DND-41 (cell line): Measurements from ENCODE around the gene GRB2.

Experiments
- CTCF ChIP-seq: IDR thresholded peaks from 2 replicates; pipeline ENCODE4 v1.5.1; 2012; ENCODE audit warnings: borderline replicate concordance, low read length, moderate library complexity, mild to moderate bottlenecking; ENCODE audit not compliant: poor library complexity, severe bottlenecking; ENCODE audit errors: extremely low read depth
- EZH2 ChIP-seq: IDR thresholded peaks from 3 replicates; pipeline ENCODE4 v1.6.1; 2012; ENCODE audit warnings: borderline replicate concordance, low read depth, mild to moderate bottlenecking, moderate library complexity, low read length, inconsistent platforms; ENCODE audit not compliant: severe bottlenecking

DNA sequence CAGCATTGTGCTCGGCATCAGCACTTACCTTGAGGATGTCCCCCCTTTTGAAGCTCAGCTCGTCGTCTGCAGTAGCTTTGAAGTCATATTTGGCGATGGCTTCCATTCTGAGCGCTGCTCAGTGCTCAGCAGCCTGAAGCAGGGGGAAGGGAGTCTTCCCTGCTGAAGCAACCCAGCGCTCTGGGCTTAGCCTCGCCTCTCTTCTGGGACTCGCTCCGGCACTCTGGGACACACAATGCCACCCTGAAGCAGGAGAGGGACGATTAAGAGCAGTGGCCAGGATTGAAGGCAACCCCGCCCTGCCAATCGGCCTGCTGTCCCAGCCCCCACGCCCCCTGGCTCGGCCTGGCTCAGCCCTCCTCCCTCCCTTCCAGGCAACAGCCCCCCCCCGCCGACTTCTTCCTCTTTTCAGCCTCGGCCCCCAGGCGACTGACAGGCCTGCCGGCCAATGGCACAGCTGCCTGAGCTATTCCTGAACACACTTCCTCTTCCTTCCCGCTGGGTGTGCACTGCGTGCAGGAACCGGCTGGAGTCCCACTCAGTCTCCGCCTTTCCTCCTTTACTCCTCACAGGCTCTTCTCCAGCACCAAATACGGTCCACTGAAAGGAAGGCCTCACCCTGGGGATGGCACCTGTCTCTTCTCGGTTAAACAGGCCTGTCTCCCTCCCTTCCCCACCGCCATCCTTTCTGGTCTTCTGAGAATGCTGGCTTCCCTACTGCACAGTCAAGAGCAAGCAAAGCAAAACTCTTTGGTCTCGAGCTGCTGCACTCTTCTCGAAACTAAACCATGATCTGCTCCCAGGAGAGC lies 11.8 kb downstream of the GRB2 start:
- TF ChIP-seq CTCF (no peak), EZH2 (no peak)
